PC-3 (cell line): ENCODE results near the gene COL15A1.

ENCODE experiments used
- CTCF ChIP-seq: fragments of 300-600 bp; sonication (generic); conservative IDR thresholded peaks from 2 replicates; pipeline ENCODE4 v1.5.1; 2017; ENCODE audit warnings: antibody characterized with exemption, low read depth, mild to moderate bottlenecking, low read length
- EZH2 ChIP-seq: fragments of 300-600 bp; sonication (generic); IDR thresholded peaks from one replicate; pipeline ENCODE4 v1.6.1; 2017; ENCODE audit warnings: antibody characterized with exemption, mild to moderate bottlenecking, low read length; ENCODE audit not compliant: unreplicated experiment
- EZH2phosphoT487 ChIP-seq: fragments of 300-600 bp; sonication (generic); IDR thresholded peaks from 2 replicates; pipeline ENCODE4 v1.6.1; 2018; ENCODE audit warnings: mild to moderate bottlenecking, antibody characterized with exemption, low read length, borderline replicate concordance

- TF ChIP-seq CTCF, result no peak
- TF ChIP-seq EZH2, result no peak
- no peak for TF ChIP-seq EZH2phosphoT487
Observed at GRCh38 chr9:99057665-99058625, 114.2 kb downstream of the COL15A1 start.
